Measurements from ENCODE around the gene GLYATL2.

Gene GLYATL2

DNA sequence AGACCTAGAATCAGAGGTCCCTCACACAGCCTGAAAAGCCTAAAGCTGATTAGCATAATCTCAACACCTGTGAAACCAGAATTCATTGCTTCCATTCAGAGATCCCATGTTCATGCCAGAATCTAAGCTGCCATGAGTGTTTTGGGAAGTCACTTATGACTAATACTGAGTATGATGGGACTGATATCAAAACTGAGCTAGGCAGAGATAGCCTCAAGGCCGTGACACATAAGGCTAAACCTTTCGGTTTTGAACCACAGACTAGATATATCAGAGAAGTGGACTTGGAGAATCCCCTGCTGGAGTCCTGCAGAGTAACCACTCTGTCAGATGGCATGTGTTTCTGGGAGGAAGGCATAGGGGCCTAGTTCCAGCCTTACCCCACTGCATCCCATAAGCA lies 23.1 kb upstream of the GLYATL2 start:
- DNase-seq (ENCODE audit: low read depth) = peak; percentile 36
- no peak for TF ChIP-seq CTCF (IDR thresholded peaks at IDR 0.05; ENCODE audit: insufficient read depth, low read depth, low read length, missing control alignments)
- H3K4me3 ChIP-seq (ENCODE audit: low read length) = no peak overlapping the region

GRCh38 chr11:58866788-58867187 lies 22.3 kb upstream of the GLYATL2 start:
- H3K4me3 ChIP-seq (ENCODE audit: low read length) = no peak overlapping the region
- peak; percentile 27 for DNase-seq (ENCODE audit: low read depth)
- no peak for TF ChIP-seq CTCF (IDR thresholded peaks at IDR 0.05; ENCODE audit: insufficient read depth, low read depth, low read length, missing control alignments)

- no peak for TF ChIP-seq CTCF (IDR thresholded peaks at IDR 0.05; ENCODE audit: insufficient read depth, low read depth, low read length, missing control alignments)
- H3K4me3 ChIP-seq (ENCODE audit: low read length) = no peak overlapping the region
- DNase-seq (ENCODE audit: low read depth) = no peak
These were observed 19.8 kb upstream of the GLYATL2 start for GRCh38 chr11:58864335-58864734.

DNA sequence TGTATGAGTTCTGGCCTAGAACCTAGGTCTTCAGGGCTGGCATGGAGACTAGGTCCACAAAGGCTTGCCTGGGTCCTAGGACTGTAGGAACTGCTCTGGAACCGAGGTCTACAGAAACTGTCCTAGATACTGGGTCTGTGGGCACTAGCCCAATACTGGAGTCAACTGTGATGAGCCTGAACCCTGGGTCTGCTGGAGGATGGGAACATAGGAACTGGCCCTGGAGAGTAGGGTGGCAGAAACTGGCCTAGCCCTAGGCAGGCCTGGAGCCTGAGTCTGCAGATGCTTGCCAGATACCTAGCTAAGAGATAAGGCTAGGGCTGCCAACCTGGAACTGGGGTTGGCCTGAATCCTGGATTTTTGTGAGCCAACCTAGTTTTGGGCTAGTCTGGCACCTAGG lies 19.2 kb upstream of the GLYATL2 start:
- DNase-seq (ENCODE audit: low read depth) = no peak
- no peak for TF ChIP-seq CTCF (IDR thresholded peaks at IDR 0.05; ENCODE audit: insufficient read depth, low read depth, low read length, missing control alignments)
- no peak overlapping the region for H3K4me3 ChIP-seq (ENCODE audit: low read length)

DNA sequence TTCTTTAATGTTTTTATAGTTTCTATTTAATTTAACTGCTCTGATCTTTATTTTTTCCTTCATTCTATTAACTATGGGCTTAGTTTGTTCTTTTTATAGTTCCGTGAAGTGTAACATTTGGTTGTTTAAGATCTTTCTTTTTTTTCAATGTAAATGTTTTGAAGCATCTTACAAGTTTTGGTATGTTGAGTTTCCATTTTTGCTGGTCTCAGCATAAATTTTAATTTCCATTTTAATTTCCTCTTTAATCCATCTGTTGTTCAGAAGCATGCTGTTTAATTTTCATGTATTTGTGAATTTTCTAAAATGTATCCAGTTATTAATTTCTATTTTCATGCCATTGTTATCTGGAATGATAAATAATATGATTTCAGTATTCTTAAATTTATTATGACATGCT lies 17.0 kb upstream of the GLYATL2 start:
- no peak for TF ChIP-seq CTCF (IDR thresholded peaks at IDR 0.05; ENCODE audit: insufficient read depth, low read depth, low read length, missing control alignments)
- no peak overlapping the region for H3K4me3 ChIP-seq (ENCODE audit: low read length)
- DNase-seq (ENCODE audit: low read depth) = no peak

- DNase-seq (ENCODE audit: low read depth) = no peak
- no peak for TF ChIP-seq CTCF (IDR thresholded peaks at IDR 0.05; ENCODE audit: insufficient read depth, low read depth, low read length, missing control alignments)
- H3K4me3 ChIP-seq (ENCODE audit: low read length) = no peak overlapping the region
These were observed 12.3 kb upstream of the GLYATL2 start for GRCh38 chr11:58856806-58857205.

DNA sequence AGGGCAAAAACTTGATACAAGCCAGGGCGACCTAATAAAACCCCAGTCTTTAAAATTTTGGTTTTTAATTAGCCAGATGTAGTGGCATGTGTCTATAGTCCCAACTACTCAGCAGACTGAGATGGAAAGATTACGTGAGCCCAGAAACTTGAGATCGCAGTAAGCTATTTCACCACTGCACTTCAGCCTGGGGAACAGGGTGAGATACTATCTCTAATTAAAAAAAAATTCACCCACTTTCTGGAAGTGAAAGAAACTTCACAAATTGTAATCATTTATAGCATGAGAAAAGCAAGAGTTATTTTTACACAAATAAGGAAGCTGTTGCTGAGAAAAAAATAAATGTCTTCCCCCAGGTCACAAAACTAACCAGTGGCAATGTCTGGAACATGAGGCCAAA lies 882 bp upstream of the GLYATL2 start:
- no peak overlapping the region for H3K4me3 ChIP-seq (ENCODE audit: low read length)
- DNase-seq (ENCODE audit: low read depth) = no peak
- no peak for TF ChIP-seq CTCF (IDR thresholded peaks at IDR 0.05; ENCODE audit: insufficient read depth, low read depth, low read length, missing control alignments)
